HG03066 (cell line): ENCODE data around the gene CCDC83.

Source experiments
- ATAC-seq: cut with Tn5 transposase; IDR thresholded peaks from one replicate; pipeline ENCODE4 v1.9.1; 2021; ENCODE audit warnings: low read depth; ENCODE audit not compliant: unreplicated experiment

Gene CCDC83

DNA sequence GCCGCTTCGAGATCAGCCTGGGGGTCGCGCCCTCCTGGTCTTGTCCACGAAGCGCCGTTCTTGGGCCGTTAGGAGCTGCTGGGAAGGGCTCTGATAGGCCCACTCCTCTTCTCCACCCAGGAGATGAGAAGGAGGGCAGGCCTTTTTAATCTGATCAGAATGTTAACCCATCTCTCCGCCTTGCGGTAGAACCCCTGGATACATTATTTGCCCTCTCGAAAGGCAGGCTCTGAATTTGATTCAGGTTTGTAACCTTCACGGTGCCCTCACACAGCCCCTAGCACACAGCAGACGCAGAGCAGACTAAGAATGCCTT is at the start of gene CCDC83:
TSS of gene CCDC83 (plus strand) at position 43 of the 316 bp plus-strand sequence. CDS start 9,741 bp downstream, outside the sequence.
- no peak for ATAC-seq

DNA sequence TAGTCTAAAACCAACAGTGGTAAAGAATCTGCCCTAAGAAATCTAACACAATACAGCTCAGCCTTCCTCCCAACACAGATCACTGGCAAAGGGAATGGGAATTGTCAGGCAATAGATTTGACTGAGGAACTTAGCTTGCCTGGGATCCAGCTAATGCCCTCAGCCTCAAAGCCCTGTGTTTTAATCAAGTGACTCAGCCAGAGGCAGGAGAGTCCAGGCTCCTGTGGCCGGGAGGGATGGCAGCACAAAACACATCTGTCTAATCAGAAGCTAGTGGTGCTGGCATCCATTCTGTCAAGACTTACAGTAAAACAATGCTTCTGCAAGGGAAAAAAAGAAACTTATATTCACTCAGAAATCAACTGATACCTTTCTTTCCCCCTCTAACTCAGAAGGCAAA is 49.8 kb upstream of the CCDC83 start:
- no peak for ATAC-seq

DNA sequence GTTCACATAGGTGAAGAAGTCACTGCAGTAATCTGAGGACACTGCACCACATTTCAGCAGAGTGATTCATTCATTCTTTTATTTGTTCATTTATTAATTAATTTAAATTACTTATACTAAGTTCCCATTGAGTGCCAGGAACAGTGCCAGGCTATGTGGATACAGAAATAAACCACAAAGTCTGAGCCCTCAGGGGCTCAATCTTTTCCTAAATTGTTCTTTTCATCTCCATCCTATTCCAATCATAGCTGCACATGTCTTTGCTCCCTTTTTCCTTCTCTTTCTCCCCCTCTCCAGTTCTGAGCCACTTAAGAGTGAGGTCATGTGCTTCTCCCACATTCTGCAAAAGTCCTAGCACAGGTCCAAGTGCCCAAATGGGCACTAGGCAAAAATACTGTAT is 49.2 kb upstream of the CCDC83 start:
- no peak for ATAC-seq

DNA sequence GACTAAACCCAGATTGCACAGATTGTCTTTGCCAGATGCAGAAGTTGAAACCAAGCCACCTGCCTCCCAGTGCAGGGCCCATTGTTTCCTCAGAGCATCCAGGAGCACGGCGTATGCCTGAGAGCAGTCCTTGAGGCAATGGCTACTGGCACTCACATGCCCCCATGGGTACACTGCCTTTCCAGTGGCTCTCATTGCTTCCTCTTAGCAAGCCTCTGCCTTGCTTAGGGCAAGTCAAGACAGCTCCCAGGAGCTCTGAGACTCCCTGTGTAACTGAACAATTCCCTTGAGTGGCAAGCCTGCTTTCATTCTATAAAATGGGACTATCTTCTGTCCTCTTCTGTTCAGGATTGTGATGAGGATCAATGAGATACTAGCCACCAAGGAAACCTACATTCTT is 48.3 kb upstream of the CCDC83 start:
- ATAC-seq = no peak

DNA sequence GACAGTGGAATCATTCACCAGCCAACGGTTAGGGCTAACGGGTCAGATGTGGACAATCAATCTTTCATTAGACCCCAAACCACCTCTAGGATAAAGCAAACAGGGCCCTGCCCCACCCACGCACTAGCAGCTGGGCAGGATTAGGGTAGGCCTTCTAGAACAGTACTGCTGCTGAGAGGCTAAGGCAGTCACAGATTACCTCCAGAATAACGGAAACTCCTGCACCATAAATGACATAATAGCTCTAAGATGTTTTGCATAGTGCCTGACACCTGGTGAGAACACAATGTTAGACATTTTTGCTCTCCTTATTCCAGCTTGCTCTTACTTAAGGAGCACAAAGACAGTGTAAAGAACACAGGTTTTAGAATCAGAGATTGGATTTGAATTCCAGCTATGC is 46.0 kb upstream of the CCDC83 start:
- ATAC-seq = no peak

DNA sequence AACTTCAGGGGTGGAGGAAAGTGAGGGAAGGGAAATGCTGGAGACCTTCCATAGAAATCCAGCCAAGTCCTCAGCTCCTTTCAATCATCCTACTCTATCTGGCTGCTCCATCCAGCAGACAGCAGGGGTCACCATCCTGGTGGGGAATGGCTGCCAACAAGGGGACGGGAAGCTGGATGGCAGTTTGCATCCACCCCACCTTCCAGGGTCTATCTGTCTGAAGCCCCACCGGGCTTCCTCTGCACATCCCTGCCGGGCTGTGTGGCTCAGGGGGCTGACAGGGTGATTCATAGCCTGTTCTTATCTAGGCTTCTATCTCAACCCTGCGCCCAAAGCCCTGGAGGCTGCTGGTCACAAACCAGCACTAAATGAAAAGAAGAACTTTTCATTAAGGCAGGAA is 45.3 kb upstream of the CCDC83 start:
- no peak for ATAC-seq

DNA sequence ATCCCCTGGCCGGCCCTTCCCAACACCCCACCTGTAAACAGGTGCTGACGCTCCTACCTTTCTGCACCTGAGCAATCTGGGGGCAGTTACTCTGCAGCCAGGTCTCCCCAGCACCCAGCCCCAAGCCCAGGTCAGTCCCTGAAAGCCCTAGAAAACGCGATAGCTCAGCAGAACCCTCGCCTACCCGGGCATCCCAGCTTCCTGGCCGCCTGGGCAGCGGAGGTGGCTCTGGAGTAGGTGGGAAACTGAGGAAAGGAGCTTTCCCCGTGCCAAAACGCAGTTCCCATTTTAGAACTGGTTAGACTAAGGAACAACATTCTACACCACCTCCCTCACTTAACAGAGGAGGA is 44.7 kb upstream of the CCDC83 start:
- no peak for ATAC-seq

GRCh38 chr11:85810871-85811611 is 44.1 kb upstream of the CCDC83 start, which contains the start of gene SYTL2:
Gene SYTL2 (minus strand): TSS chr11:85811141. CDS start chr11:85757725, 53,416 bp downstream.
- ATAC-seq = peak; percentile 75

GRCh38 chr11:85811624-85812023 is 43.6 kb upstream of the CCDC83 start:
- ATAC-seq = no peak

DNA sequence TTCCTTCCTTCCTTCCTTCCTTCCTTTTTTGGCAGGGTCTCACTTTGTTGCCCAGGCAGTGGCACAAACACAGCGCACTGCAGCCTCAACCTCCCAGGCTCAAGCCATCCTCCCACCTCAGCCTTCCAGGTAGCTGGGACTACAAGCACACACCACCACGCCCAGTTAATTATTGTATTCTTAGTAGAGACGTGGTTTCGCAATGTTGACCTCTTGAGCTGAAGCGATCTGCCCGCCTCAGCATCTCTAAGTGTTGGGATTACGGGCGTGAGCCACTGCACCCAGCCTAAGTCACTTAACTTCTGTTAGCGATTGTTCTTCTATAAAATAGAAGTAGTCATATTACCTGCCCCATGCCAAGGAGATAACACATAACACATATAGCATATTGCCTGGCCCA is 41.5 kb upstream of the CCDC83 start:
- ATAC-seq = no peak

DNA sequence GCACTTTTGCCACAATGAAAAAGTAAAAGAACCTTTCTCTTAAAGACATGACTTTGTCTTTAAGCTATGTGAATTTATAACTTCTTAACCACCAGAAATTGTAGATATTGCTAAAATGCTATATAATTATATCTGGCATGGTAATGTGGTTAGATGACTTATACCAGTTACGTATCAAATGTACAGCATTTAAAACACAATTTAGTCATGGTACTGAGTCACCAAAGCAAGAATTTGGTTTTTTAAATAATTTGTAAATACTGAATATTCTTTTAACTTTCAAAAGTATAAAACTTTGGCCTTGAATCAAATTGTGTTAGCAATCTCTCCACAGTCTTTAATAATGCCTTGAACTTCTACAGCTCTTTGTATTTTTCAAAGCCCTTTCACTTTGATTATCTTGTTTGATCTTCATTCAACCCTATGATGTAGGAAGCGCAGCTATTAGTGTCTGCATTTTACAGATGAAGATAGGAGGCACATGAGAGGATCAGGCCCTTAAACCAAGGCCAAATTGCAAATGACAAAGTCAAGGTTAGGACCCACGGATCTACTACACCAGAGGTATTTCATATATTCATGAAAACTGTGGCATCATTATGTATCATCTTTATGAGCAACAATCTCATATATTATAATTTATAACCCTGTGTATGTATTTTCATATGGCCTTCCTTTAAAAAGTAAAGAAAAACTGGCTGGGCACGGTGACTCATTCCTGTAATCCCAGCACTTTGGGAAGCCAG is 39.8 kb upstream of the CCDC83 start:
- ATAC-seq = no peak

DNA sequence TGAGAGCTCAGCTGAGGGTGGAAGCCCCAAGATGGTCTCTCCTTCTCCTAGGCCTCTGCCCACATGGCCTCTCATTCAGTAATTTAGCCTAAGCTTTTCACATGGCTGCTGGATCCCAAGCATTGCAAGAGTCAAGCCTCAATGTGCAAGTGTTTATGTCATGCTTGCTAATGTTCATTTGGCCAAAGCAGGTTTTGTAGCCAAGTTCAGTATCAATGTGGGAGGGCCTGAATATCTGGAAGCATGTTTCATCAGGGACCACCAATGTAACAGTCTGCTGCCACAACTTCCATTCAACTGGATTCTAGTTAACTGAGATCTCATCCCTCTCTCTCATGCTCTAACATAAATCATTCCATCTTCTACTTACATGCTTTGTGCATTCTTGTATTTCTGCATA is 35.7 kb upstream of the CCDC83 start:
- ATAC-seq = no peak

GRCh38 chr11:85821636-85822035 is 33.5 kb upstream of the CCDC83 start:
- no peak for ATAC-seq

GRCh38 chr11:85822814-85823213 is 32.4 kb upstream of the CCDC83 start:
- ATAC-seq = no peak

- ATAC-seq = no peak
Observed at GRCh38 chr11:85823816-85824215, 31.4 kb upstream of the CCDC83 start.

DNA sequence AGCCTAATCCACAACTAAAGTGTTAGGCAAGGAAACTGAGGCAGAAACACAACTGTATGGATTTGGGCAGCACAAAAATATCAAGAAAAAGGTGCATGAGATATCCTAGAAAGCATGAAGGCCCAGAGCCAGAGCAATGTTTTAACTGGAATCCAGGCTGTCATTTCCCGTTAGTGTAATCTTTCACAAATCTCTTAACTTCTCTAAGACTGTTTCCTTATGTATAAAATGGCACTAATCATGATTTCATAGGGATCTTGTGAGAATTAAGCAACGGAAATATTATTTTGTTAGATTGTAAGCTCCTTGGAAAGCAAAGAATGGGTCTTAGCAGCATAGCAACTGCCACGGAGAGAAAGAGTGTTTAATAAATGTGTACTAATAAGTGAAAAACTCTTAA is 29.6 kb upstream of the CCDC83 start:
- ATAC-seq = no peak

DNA sequence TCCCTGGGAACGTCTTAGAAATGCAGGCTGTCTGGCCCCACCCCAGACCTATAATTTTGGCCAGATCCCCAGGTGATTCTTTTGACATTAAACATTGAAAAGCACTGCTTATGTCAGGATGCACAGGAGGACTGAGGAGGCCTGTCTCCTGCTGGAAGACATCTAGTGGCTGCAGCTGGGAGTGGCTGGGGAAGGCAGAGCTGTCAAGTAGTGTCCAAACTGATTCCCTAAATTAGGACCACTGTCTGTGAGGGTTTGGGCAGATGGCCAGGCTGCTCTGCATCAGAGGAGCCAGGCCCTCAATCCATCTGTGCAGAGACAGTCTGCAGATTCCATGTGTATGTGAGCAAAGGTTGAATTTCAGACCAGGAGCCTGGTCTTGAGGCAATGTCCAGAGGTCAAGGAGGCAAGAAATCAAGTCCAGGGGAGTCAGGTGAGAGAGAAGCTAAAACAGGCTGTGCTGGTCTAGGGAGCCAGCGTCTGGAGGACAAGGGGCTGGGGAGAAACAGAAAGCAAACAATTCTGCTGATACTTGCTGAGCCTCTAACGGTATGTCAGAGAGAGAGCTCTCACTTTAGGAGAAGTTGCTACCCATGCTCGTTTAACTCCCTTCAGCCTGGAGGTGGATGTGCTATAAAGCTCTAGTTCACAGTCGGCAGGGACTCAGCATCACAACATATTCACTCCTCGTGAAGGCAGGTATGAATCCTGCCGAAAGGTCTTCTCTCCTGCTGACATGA is 28.9 kb upstream of the CCDC83 start:
- no peak for ATAC-seq

DNA sequence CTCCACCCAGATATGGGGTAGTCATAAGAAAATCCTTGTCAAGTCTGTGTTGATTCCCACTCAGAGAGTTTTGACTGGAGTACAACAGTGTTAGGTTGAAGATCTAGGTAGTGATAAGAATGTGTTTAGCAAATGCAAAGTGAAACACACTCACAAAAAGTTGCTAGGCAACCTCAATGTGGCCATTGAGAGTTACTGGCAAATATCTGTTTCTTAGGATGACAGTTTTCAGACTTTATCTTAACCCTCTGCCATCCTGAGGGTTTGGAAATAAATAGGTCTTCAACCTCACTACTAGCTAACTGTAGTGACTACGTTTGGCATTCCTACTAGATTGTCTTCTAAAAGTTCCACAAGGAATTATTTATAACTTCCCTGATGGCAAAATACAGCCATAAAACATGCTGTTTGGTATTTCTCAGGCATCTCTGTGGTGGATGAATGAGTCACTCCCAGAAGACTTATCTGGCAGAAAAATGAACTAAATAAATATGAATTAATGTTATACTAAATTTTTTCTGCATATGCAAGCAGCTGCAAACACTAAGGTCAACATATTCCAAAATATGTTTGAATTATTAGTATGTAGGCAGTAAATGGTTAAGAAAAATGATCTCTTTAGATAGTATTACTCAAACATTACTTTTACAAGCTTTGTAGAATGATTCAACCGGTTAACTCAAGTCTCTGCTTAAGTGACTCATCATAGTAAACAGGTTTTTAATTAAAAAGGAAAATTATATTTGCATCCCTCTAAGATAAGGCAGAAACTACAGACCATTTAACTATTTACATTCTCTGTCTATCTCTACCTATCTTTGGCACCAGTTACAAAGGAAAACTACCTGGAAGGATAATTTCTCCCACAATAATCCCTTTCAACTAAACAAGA is 27.2 kb upstream of the CCDC83 start:
- no peak for ATAC-seq

GRCh38 chr11:85828640-85828978 is 26.6 kb upstream of the CCDC83 start:
- ATAC-seq = no peak

DNA sequence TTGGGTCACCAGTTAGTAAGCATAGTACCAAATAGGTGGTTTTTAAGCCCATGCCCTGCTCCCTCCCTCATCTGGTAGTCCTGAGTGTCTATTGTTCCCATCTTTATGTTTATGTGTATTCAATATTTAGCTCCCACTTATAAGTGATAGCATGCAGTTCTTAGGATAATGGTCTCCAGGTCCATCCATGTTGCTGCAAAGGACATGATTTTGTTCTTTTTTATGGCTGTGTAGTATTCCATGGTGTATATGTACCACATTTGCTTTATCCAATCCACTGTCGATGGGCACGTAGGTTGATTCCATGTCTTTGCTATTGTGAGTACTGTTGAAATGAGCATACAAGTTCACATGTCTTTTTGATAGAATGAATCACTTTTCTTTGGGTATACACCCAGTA is 26.0 kb upstream of the CCDC83 start:
- no peak for ATAC-seq

DNA sequence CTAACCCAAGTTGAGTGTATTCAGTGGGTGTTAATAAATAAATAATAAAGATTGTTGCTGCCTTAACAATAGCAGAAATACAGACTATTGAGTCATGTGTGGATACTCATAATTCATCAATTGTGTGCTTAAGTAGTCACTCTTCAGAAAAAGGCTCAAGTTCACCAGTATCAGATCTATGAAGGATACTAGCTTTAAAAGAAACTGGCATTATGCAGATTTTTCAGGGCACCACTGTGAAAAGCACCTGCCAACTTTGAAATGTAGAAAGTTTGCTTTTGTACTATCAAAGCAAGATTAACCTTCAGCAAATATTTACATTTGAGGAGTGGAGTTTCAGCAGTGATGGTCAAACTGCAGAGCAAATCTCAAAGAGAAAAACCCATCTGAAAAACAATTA is 24.1 kb upstream of the CCDC83 start:
- no peak for ATAC-seq
